GM18520 (cell line): Measurements from ENCODE around the gene ADRA1B.
"Not testable (repeated sequence)": the region's sequence is repeated elsewhere in the genome, so short reads cannot be mapped to it uniquely, and the experiment has no call there.

Source experiments
- ATAC-seq: cut with Tn5 transposase; IDR thresholded peaks from one replicate; pipeline ENCODE4 v1.9.1; 2021; ENCODE audit not compliant: unreplicated experiment

Gene ADRA1B

DNA sequence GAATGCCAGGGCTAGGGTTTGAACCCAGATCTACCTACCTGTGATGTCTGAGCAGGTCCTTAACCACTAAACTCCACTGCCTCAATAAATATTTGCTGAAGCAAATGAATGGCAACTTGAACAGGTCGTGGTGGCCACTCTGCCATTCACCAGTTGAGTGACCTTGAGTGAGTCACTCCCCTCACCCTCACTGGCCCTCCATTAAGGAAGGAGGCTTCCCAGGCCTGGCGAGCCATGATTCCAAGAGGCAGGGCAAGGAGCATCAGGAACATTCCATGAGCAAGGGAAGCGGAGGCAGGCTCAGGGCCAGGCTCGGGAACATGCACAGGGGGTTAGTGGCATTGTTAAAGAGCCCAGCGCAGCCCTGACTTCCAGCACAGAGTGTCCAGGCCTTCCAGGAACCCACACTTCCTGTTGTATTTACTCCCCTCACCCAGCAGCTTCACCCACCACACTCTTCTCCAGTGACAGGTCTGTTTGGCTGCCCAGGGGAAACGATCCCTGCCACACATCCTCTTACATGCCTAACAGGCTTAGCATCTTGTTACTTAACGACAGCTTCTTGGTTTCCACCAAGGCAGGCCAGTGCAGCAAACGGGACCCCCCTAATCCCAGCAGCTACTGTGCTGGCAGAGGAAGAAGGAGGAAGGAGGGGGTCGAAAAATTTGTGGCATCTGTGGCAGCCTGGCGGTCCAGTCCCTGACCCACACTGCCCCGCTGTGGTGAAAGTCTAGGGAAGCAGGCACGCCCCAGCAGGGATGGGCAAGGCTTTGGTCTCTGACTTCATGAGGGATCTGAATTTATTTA lies 49.0 kb downstream of the ADRA1B start:
- ATAC-seq, result no peak

DNA sequence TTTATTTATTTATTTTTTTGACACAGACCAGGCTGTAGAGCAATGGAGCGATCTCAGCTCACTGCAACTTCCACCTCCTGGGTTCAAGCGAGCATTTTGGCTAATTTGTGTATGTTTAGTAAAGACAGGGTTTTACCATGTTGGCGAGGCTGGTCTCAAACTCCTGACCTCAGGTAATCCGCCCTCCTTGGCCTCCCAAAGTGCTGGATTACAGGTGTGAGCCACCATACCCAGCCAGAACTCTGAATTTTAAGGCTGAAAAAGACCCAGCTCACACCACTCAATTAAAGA lies 49.5 kb downstream of the ADRA1B start:
- not testable (repeated sequence) for ATAC-seq

DNA sequence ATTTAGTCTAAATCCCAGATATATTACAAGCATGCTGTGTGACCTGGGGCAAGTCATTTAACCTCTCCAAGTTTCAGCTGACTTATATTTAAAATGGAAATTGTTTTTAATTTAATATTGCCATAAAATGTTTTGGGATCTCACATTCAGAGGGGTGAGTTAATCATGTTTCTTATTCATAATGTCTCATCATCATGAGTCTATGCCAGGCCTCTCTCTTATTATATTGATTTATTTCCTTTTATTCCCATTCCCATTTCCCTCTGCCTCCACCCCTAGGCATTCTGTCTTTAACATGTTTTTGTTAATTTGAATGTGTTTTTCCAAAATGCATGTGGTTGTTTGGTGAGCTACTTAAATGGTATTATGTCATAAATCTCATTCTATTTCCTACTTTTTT lies 53.7 kb downstream of the ADRA1B start:
- ATAC-seq, result no peak

DNA sequence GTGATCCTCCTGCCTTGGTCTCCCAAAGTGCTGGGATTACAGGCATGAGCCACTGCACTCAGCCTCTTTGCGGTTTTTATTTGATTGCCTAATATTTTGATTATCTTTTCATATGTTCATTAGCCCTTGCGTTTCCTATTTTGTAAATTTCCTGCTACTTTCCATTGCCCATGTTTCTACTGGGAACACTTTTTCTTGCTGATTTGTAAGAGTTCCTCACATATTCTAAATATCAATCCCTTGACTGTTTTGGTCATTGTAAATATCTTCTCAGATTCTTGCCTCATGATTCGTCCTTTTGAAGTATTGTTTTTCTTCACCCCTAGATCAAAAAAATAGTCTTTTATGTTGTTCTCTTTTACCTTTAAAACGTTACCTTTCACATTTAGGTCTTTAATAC lies 54.8 kb downstream of the ADRA1B start:
- no peak for ATAC-seq

DNA sequence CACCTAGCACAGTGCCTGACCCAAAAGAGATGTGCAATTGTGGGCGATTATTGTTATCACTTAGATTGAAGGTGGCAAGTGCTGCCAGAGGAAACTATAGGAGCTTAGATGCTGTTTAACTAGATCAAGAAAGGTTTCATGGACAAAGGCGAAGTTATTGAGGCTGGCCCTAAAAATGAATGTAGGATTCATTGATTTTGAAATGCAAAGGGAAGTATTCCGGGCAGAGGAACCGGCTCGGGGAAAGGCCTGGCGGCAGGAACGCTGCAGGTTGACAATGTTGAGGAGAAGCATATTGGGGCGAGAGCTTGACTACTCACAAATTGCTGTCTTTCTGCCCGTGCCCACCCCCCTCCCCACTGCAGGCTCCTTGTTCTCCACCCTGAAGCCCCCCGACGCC lies 55.2 kb downstream of the ADRA1B start:
- ATAC-seq, result no peak

DNA sequence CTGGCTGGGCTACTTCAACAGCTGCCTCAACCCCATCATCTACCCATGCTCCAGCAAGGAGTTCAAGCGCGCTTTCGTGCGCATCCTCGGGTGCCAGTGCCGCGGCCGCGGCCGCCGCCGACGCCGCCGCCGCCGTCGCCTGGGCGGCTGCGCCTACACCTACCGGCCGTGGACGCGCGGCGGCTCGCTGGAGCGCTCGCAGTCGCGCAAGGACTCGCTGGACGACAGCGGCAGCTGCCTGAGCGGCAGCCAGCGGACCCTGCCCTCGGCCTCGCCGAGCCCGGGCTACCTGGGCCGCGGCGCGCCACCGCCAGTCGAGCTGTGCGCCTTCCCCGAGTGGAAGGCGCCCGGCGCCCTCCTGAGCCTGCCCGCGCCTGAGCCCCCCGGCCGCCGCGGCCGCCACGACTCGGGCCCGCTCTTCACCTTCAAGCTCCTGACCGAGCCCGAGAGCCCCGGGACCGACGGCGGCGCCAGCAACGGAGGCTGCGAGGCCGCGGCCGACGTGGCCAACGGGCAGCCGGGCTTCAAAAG lies 55.7 kb downstream of the ADRA1B start:
- ATAC-seq, result no peak

DNA sequence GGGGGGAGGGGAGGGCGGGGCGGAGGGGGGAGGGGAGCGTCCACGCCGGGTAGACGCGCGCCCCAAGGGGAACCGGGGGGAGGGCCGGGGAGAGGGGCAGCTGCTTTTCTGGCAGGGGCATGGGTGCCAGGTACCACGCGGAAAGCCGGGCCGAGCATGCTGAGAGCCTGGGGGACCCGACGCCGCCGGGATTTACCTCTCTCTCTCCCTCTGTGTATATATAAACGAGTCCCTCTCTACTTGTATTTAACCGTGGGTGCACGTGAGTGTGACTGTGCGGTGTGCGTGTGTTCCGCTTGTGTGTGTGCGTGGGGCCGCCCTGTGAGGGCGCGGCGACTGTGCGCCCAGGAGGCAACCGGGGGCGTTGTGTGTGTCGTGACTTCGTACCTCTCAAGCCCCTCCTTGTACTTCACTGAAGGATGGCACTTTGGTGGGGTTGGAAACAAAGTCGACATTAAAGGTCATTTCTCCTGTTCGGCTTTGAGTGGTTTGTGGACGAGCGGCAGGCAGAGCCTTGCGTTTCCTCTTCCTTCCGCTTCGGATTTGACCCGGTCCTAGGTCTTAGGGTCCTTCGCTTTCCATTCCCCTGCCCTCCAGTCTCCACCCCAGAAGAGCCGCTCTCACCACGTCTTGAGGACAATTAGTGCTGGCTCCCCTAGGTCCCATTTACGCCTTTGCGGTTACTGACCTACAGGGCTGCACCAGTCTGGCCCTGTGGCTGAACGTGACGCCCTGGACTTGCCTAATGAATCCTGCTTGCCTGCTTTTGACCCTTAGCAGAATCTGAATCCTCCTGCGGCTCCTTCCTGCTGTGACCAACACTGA lies 56.5 kb downstream of the ADRA1B start:
- no peak for ATAC-seq

DNA sequence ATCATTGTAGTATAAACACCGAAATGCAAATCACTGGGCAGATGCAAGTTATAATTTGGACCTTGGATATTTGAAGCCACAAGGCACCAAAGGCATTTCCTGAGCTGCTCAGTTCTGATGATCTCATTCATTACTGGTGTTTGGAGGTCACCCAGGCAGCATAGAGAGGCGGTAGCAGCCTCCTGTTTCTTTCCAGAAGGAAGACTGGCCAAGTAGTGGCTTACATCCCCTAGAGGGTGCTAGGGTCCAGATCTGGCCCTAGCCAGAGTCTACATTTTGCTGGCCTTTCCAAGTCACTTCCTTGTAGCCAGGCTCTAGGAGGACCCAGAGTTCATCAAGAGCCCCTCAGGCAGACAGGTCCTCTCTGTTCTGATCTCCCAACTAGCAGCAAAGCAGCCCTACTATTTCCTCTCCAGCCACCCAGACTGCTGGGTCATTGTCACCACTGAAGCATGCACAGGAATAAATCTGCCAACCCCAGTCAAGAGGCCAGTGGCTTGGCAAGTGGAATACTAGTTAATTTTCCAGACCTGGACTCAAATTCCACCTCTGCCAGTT lies 59.3 kb downstream of the ADRA1B start:
- ATAC-seq, result no peak

DNA sequence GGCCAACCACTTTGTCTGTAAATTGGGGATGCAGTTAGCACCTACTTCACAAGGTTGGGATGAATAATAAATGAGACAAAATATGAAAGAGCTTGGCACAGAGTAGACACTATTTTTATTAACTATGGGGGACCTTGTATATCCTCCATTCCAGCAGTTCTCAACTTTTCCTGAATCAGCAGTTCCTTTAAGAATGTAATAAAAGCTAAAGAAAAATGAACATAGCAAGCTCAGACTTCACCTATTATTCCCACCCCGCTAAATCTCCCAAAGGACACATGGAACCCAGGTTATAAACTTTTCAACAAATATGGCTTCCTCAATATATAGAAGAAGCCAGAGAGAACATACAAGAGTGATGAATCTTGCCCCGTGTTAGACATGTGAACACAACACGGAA lies 60.6 kb downstream of the ADRA1B start:
- ATAC-seq, result no peak

DNA sequence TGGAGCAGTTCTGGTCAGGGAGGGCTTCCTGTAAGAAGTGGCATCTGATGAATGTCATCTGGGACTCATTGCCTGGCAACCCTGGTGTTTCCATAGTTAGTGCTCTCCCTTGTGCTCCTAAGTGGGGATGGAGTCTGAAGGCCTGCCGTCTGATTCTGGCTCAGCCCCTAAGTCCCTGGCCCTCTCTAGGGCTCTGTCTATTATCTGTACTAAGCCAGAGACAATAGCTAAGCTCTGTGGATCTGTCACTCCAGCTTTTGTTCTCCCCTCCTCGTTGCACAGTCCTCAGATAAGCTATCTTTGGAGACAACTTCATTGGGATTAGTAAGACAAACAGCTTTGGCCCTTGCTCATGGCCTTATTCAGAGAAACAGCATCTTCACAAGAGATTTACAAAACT lies 62.1 kb downstream of the ADRA1B start:
- no peak for ATAC-seq

DNA sequence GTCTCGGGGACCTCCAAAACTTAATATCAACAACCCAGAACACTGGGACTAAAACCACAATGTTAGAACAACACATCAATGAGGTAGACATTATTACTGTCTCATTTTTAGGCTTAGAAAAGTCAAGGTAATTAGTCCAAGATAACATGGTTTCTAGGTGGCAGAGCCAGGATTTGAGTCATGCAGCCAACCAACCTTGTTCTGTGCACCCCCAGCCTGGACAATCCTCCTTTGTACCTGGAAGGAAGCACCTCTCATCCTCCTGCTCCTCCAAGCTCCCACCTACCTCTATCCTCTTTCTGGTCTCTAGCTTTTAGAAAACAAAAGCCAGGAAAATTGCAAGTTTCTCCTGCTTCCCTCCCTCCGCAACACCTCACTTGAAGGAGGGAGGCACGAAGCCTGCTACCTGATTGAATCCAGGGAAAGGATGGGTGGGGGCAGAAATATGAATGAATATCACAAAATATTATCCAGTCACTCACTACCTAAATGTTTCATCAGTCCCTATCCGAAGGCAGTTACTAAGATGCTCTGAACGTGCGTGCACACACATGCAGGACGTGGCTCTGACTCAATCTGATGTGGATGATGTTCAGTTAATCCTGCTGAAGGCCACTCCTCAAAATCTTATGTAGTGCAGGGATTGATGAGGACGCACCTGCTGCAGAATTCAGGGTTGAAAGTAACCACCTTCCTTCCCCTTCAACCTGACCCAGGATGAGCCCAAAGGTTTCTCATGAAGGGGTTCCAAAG lies 66.3 kb downstream of the ADRA1B start:
- ATAC-seq, result no peak

DNA sequence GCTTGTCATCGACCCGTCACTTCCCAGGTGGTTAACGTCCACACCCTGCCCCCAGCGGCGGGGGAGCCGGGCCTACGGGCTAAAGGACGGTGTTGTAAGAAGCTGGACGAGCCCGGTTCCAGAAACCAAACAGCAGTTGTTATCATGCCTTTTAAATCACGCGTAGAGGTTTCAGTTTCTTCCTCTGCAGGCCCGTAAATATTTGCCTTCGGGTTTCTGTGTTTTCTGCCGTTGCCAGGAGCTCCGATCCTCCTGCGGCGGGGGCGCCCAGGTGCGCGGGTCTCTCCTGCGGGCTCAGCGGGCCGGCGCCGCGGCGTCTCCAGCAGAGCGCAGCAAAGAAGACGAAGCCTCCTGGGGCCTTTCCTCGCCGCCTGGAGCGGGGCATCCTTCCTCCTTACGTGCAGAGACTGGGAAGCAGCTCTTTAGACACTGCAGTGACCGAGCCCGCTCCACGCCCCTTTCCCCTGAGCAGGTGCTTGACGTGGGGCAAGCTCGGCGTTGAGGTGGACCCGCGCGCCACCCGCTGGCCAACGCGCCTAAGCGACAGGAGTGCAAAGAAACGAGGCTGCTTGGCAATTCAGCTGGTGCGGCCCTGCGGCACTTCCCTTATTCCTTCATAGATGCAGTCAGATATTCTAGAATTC lies 70.9 kb downstream of the ADRA1B start:
- ATAC-seq, result peak; percentile 77

DNA sequence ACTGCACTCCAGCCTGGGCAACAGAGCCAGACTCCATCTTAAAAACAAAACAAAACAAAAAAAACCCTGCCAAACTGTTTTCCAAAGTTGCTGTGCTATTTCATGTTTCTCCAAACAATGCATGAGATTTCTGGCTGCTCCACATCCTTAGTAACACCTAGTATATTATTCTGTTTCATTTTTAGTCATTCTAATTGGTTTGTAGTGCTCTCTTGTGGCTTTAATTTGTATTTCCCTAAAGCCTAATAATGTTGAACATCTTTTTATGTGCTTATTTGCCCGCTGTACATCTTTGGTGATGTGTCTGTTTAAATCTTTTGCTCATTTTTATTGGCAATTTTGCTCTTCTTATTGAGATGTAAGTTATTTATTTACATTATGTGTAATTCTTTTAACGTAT lies 74.2 kb downstream of the ADRA1B start:
- ATAC-seq, result no peak

DNA sequence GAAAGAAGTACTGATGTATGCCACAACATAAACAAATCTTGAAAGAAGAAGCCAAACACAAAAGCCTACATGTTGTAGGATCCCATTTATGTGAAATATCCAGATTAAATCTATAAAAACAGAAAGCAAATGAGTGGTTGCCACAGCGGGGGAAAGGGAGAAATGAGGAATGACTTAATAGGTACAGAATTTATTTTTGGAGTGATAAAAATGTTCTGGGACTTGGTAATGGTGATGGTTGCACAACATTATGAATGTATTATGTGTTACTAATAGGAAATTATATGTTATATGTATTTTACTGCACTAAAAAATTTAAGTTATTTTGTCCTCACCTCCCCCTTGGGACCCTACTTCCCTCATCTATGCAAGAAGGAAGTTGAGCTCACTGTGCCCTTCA lies 76.3 kb downstream of the ADRA1B start:
- ATAC-seq, result no peak

DNA sequence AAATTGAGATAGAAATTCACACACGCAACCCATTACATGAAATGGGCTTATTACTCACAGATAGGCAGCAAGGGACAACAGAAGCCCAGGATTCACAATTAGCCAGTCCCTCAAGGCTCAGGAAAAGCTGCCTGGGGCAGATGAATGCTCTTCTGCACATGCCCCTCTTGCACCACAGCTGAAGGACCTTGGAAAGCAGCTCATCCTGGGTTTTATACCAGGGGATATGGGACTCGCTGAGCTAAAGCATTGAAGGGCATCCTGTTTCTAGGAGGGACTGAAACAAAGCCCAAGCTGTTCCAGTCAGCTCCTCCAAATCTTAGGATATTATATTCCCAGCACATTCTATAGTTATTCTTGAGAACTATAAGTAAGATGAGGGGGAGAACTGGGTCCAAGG lies 76.9 kb downstream of the ADRA1B start:
- ATAC-seq, result no peak

DNA sequence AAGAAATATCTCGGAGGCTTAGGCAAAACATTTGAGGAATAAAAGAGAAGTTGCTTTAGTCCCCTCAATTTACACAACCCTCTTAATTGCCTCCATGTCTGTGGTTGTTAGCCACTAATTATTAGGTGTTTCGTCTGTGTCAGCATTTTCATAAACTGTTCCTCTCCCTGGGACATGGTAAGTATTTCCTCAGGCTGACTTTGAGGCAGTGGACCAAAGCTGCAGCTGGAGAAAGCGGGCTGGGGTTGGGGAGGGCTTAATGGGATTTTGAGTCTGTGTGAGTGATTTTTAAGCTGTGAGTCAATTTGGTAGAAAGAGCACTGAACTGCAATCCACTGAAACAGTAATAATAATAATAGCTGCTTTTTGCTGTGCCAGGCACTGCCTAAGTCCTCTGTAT lies 79.6 kb downstream of the ADRA1B start:
- ATAC-seq, result no peak

DNA sequence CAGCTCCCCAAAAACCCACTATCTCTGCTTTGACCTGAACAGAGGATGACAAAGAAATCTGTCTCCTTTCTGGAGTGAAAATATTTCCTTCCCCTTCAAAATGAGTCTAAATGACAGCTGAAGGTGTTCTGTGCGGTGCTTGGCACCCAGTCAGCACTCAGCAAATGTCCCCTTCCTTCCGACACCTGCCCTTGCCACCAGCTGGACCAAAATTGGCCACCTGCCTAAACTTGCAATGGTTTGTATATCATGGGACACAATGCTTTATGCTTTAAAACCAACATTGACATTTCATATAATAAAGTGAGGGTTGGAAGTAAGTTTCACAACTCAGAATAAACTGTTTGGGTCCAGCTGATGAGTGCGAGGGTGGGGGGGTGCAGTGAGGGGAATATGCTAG lies 85.2 kb downstream of the ADRA1B start:
- ATAC-seq, result no peak

DNA sequence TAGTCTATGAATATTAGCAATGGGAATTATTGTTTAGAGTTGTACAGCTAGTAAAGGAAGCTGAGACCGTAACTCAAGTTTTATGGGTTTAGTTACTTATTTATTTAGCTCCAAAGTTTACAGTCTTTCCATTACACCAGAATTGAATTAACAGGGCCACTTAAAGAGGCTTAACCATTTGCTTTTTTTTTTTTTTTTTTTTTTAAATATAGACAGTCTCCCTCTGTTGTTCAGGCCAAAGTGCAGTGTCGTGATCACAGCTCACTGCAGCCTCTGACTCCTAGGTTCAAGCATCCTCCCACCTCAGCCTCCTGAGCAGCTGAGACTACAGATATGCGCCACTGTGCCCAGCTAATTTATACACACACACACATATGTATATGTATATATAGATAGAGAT lies 91.2 kb downstream of the ADRA1B start:
- ATAC-seq, result no peak

DNA sequence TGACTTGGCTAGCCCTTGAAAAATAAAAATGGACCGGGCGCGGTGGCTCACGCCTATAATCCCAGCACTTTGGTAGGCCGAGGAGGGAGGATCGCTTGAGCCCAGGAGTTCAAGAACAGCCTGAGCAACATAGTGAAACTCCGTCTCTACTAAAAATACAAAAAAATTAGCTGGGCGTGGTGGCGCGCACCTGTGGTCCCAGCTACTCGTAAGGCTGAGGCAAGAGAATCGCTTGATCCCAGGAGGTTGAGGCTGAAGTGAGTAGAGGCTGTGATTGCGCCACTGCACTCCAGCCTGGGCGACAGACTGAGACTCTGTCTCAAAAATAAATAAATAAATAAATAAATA lies 92.2 kb downstream of the ADRA1B start:
- ATAC-seq, result not testable (repeated sequence)

DNA sequence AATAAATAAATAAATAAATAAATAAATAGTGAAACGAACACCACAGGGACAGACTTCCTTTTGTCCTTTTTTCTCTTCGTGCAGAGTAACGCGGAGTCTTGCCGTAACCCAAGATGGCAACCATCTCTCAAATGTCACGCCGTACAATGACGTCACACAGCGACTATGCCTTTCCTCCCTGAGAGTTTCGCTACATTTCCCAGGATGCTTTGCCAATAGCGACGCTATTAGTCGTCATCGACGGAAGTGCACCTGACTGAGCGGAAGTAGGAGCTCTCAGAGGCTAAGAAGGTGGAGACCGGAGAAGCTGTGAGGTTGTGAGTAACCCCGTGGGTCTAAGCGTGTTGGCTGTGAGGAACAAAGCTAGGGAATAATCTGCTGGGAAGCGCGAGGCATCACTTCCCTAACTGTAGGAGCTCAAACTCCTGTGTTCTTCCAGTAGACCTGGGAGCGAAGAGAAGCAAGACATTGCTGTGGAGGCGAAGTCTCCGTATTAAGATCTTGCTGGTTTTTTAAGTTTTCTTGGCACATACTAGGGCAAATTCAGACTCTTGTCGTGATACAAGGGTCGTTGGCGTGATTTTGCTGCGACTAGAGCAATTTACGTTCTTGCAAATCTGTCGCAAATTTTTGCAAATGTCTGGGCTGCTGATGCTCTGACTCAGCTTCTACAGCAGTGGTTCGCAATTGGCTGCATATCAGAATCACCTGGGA lies 92.8 kb downstream of the ADRA1B start, which contains the start of gene TTC1:
Gene TTC1 (plus strand): TSS at position 263 of the 714 bp plus-strand sequence. CDS start 1,390 bp downstream, outside the sequence.
- peak; percentile 99 for ATAC-seq
